Measurements from ENCODE around the gene SMAD3. TPM values are rescaled to one million over a fixed set of nuclear protein-coding genes. Genes with fewer than 3 reads are reported as not detected.
"Not testable (repeated sequence)": the region's sequence is repeated elsewhere in the genome, so short reads cannot be mapped to it uniquely, and the experiment has no call there.

The SMAD3 gene
- 58.8 TPM for total RNA-seq

DNA sequence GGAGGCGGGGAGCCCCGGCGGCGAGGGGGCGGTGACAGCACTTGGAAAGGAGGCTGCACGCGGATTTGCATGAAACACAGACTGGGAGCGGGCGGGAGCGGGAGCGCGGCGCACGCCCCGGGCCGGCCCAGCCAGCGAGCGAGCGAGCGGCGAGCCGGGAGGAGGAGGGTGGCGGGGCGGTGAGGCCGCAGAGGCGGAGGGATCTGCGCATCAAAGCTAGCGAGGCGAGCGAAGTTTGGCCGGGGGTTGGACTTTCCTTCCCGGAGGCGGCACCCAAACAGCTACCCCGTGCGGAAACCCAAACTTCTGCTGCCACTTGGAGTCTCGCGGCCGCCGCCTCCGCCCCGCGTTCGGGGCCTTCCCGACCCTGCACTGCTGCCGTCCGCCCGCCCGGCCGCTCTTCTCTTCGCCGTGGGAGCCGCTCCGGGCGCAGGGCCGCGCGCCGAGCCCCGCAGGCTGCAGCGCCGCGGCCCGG is at the start of gene SMAD3:
Gene SMAD3, plus strand, starts transcription at position 72 of the 475 bp plus-strand sequence. CDS start 553 bp downstream, outside the sequence.
- peak; percentile 90 for ATAC-seq
- intact Hi-C loops (cut with DNase I), result loop anchor here (10.0 kb wide), 1 partner anchor 69 kb away; no protein-coding TSS in a partner anchor
- peak; percentile 94 for DNase-seq (ENCODE audit: low spot score)

GRCh38 chr15:67017311-67017710 is 48.1 kb upstream of the SMAD3 start:
- ATAC-seq, result no peak
- intact Hi-C loops (cut with DNase I), result no loop called here

GRCh38 chr15:67018026-67018425 is 47.4 kb upstream of the SMAD3 start:
- ATAC-seq (no peak), DNase-seq (ENCODE audit: low spot score) (no peak)
- intact Hi-C loops (cut with DNase I), result no loop called here

More at GRCh38 chr15:67017311-67017710, 48.1 kb upstream of the SMAD3 start:
- DNase-seq (ENCODE audit: low spot score), result no peak

- ATAC-seq, result no peak
- intact Hi-C loops (cut with DNase I), result no loop called here
- no peak for DNase-seq (ENCODE audit: low spot score)
Observed at GRCh38 chr15:67018441-67018840, 47.0 kb upstream of the SMAD3 start.

DNA sequence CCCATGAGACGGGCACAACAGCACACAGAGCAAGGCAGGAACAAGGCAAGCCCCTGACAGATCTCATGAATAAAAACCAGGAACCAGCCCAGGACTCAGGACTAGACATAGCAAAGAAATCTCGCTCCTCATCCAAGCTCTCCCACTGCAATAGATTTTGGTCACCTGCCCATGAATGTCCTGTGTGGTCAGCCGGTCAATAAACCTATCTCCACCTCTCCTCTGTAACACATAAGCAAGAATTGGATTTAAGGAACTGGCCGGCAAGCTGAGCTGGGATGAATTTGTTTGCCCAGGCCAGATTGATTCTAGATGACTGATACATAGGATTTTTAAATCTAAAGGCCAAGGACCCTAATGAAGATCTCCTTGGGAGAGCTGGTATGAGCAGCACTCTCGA is 46.3 kb upstream of the SMAD3 start:
- no peak for ATAC-seq

DNA sequence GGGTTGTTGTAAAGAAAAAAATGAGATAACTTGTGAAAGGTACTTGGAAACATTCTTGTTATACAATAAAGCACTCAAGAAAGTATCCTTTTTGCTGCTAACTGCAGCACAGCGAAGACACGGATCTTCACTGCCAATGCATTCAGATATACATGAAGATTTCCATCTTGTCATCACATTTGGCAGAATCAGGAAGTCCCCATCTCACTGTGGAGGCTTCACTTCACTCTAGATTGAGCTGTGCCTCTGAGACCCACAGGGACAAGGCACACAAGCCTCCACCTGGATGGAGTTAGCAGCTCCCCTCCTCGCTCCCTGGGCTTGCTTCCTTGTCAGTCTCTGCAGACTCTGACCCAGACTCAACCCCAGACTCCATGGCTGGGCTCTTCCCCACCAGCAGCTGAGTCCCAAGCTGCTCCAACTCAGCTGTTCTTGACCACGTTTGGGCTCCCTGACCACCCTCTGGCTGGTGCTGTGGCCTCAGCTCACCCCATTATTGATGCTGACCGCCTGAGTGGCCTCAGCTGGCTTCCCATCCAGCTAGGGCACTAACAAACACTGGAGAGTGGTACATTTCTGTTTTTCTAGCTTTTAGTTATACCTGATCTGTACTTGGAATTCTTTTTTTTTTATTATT is 45.4 kb upstream of the SMAD3 start:
- ATAC-seq, result no peak
- DNase-seq (ENCODE audit: low spot score), result no peak
- intact Hi-C loops (cut with DNase I), result no loop called here

More for the DNA sequence above, 46.3 kb upstream of the SMAD3 start:
- DNase-seq (ENCODE audit: low spot score), result no peak
- intact Hi-C loops (cut with DNase I), result no loop called here

GRCh38 chr15:67020668-67021067 is 44.7 kb upstream of the SMAD3 start:
- intact Hi-C loops (cut with DNase I); DNase-seq (ENCODE audit: low spot score); ATAC-seq: not testable (repeated sequence)

DNA sequence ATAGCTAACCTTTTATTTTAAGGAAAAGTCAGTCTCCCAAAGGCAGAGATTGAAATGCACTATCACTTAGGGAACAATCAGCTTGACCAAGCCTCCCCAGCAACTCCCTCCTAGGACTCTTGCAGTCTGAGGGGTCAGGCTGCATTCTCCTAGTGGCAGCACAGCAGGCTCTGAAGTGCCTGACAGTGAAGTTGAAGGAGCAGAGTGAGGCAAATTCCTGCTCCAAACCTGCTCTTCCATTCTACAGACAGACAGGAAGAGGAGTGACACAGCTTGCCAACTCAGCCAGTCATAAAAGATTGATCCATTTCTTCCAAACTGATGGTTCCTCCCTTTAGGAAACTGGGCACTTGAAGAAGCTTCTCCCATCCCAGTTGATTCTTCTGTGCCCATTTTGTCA is 43.9 kb upstream of the SMAD3 start:
- DNase-seq (ENCODE audit: low spot score) (no peak), ATAC-seq (no peak)
- intact Hi-C loops (cut with DNase I), result no loop called here

GRCh38 chr15:67022587-67023105 is 42.8 kb upstream of the SMAD3 start:
- ATAC-seq (no peak), DNase-seq (ENCODE audit: low spot score) (no peak)
- intact Hi-C loops (cut with DNase I), result no loop called here

- ATAC-seq (peak; percentile 29), DNase-seq (ENCODE audit: low spot score) (no peak)
- intact Hi-C loops (cut with DNase I), result no loop called here
Observed at GRCh38 chr15:67023517-67024313, 41.7 kb upstream of the SMAD3 start.

- intact Hi-C loops (cut with DNase I), result no loop called here
- DNase-seq (ENCODE audit: low spot score), result peak; percentile 84
- peak; percentile 97 for ATAC-seq
Observed at GRCh38 chr15:67024314-67024997, 40.9 kb upstream of the SMAD3 start.

DNA sequence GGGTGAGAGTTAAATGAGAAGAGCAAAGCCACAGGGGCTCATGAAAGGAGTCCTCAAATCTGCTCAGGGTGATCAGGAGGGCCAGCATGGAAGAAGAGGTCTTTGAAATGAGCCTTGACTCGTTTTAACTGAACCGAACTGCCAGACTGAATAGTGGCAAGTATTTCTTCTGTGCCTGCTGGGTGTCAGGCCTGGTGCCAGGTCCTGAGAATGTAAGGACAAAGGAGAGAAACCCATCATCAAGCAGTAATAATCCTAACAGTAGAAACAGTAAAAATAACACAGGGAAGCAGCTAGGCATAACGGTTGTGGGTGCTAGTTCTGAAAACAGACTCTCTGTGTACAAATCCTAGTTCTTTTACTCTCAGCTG is 40.4 kb upstream of the SMAD3 start:
- ATAC-seq, result no peak
- DNase-seq (ENCODE audit: low spot score), result no peak
- intact Hi-C loops (cut with DNase I), result no loop called here

GRCh38 chr15:67025719-67026609 is 39.4 kb upstream of the SMAD3 start:
- ATAC-seq (peak; percentile 68), DNase-seq (ENCODE audit: low spot score) (no peak)
- intact Hi-C loops (cut with DNase I), result no loop called here

GRCh38 chr15:67026610-67026967 is 38.8 kb upstream of the SMAD3 start:
- intact Hi-C loops (cut with DNase I), result no loop called here
- DNase-seq (ENCODE audit: low spot score), result no peak
- no peak for ATAC-seq

DNA sequence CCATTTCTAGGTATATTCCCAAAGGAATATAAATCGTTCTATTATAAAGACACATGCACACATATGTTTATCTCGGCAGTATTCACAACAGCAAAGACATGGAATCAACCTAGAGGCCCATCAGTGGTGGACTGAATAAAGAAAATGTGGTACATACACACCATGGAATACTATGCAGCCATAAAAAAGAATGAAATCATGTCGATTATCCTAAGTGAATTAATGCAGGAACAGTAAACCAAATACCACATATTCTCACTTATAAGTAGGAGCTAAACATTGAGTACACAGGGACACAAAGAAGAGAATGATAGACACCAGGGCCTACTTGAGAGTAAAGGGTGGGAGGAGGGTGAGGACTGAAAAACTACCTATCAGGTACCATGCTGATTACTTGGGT is 37.0 kb upstream of the SMAD3 start:
- DNase-seq (ENCODE audit: low spot score); intact Hi-C loops (cut with DNase I); ATAC-seq: not testable (repeated sequence)

- intact Hi-C loops (cut with DNase I), result no loop called here
- ATAC-seq (no peak), DNase-seq (ENCODE audit: low spot score) (no peak)
Observed at GRCh38 chr15:67030036-67030762, 35.2 kb upstream of the SMAD3 start.

DNA sequence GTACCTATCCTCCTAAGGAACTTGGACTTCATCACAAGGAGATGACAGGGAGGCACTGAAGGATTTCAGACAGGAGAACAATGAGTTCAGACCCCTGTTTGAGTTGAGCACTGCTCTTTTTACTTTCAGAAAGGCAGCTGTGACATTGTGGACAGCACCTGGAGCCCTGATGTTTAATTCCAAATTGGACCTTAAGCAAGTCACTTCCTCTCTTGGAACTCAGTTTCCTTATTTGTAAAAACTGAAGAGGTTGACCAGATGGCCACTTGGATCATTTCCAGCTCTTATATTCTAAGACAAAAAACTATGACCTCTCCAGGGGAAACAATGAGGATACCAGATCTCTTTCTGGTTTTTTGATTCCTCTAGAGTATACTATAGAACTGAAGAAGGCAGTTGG is 34.1 kb upstream of the SMAD3 start:
- DNase-seq (ENCODE audit: low spot score), result no peak
- intact Hi-C loops (cut with DNase I), result no loop called here
- no peak for ATAC-seq

DNA sequence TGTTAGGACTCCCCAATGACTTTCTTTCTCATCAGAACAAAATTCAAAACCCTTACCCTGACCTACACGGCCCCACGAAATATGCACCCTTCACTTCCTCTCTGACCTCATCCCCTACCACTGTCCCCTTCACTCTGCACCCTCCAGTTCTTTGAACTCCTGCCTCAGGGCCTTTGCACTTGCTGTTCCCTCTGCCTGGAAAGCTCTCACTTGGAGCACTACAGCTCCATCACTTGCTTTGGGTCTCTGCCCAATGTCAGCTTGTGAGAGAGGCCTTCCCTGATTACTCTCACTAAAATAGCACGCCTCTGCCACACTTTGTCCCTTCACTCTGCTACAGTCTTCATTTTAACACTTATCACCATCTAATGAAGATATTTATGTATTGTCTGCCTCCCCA is 32.8 kb upstream of the SMAD3 start:
- ATAC-seq, result no peak
- DNase-seq (ENCODE audit: low spot score), result no peak
- intact Hi-C loops (cut with DNase I), result no loop called here

All from sciatic nerve (tissue), 2 donors.